K562 (cell line): ENCODE results near the gene MARK3. TPM values are rescaled to one million over a fixed set of nuclear protein-coding genes. Genes with fewer than 3 reads are reported as not detected.

Experiments
- CEBPB ChIP-seq: fragments of 450-650 bp; IDR thresholded peaks from 2 replicates; pipeline ENCODE4 v1.6.1; 2016; ENCODE audit warnings: missing genetic modification characterization, missing compliant biosample characterization
- DMBX1 ChIP-seq: fragments of 250-450 bp; sonication (Bioruptor Pico); IDR thresholded peaks from 2 replicates; pipeline ENCODE4 v1.8.0; 2022; ENCODE audit warnings: inconsistent platforms, mild to moderate bottlenecking, moderate library complexity, borderline replicate concordance
- GTF2F1 ChIP-seq: IDR thresholded peaks from 2 replicates; pipeline ENCODE4 v1.6.1; 2011; ENCODE audit warnings: low read depth, low read length, improper control_type of control experiment
- KAT7 ChIP-seq: sonication (generic); formaldehyde crosslinking; IDR thresholded peaks from 2 replicates; pipeline ENCODE4 v1.8.0; 2022; ENCODE audit warnings: missing genetic modification reagents, mild to moderate bottlenecking, borderline replicate concordance
- NCOR1 ChIP-seq: fragments of 450-650 bp; IDR thresholded peaks from 2 replicates; pipeline ENCODE4 v1.6.1; 2016; ENCODE audit warnings: mild to moderate bottlenecking, moderate library complexity
- NFE2L1 ChIP-seq: fragments of 450-650 bp; IDR thresholded peaks from 2 replicates; pipeline ENCODE4 v1.6.1; 2016; ENCODE audit warnings: missing genetic modification characterization, low read depth, mild to moderate bottlenecking, missing compliant biosample characterization, moderate library complexity, borderline replicate concordance
- PHB2 ChIP-seq: fragments of 450-650 bp; IDR thresholded peaks from 2 replicates; pipeline ENCODE4 v1.6.1; 2017; ENCODE audit warnings: low read depth
- SLC30A9 ChIP-seq: fragments of 250-450 bp; sonication (Bioruptor Pico); IDR thresholded peaks from 2 replicates; pipeline ENCODE4 v1.8.0; 2022; ENCODE audit warnings: mild to moderate bottlenecking, moderate library complexity
- SMC3 ChIP-seq: conservative IDR thresholded peaks from 2 replicates; pipeline ENCODE4 v1.6.1; 2011; ENCODE audit warnings: low read depth, low read length, improper control_type of control experiment; ENCODE audit not compliant: insufficient read depth
- SPI1 ChIP-seq: IDR thresholded peaks from 2 replicates; pipeline ENCODE4 v1.6.1; 2011; ENCODE audit warnings: low read depth, low read length, control low read depth, borderline replicate concordance
- ZFX ChIP-seq: sonication (generic); formaldehyde crosslinking; IDR thresholded peaks from 2 replicates; pipeline ENCODE4 v1.8.0; 2022; ENCODE audit warnings: mild to moderate bottlenecking, missing genetic modification reagents, moderate library complexity
- ZNF717 ChIP-seq: fragments of 250-450 bp; sonication (Bioruptor Pico); IDR thresholded peaks from 2 replicates; pipeline ENCODE4 v1.5.0; 2021
- polyA plus RNA-seq, 8 experiments: library from polyadenylated mRNA; depleted of rRNA in 4 of 8; stranded (reverse) in 5 of 8; unstranded in 3 of 8; fragments of >200 nt; fragmentation: Nextera tagmentation in 2 of 8; fragmentation: Illumina TruSeq in 1 of 8; extraction: Ambion mirVana in 2 of 8; extraction: Trizol in 1 of 8; gene quantifications; 2 replicates each; pipeline versions ENCODE4 v1.2.1 to v1.2.3, GENCODE V29; 2011 to 2014; ENCODE audit warnings: inconsistent platforms in 1 of 8, missing spikeins in 1 of 8
- total RNA-seq, 7 experiments: library from RNA; depleted of rRNA in 6 of 7; stranded (reverse); fragments of >200 nt in 6 of 7; fragmentation: Illumina TruSeq in 2 of 7; extraction: Trizol in 2 of 7; gene quantifications; 2 replicates each; pipeline versions ENCODE4 v1.2.1 to v1.2.3, GENCODE V29; 2011 to 2021; ENCODE audit warnings: low replicate concordance in 1 of 7
- TF ChIP-seq, protein P1 (sequence below), 2 experiments: fragments of 450-650 bp; IDR thresholded peaks; 2 replicates each; pipeline ENCODE4 v1.6.1; 2018; ENCODE audit warnings: mild to moderate bottlenecking in 2 of 2, low read depth in 1 of 2; ENCODE audit not compliant: partially characterized antibody in 2 of 2
- TF ChIP-seq, protein P2 (sequence below), 2 experiments: fragments of 250-450 bp in 1 of 2; fragments of 450-650 bp in 1 of 2; sonication (Bioruptor Pico) in 1 of 2; IDR thresholded peaks; 2 replicates each; pipeline versions ENCODE4 v1.6.1 to v1.8.0; 2016 to 2021; ENCODE audit warnings: mild to moderate bottlenecking in 2 of 2, moderate library complexity in 2 of 2, missing compliant biosample characterization in 1 of 2, missing genetic modification characterization in 1 of 2
- TF ChIP-seq, protein P3 (sequence below): sonication (generic); formaldehyde crosslinking; IDR thresholded peaks from 2 replicates; pipeline ENCODE4 v1.4.0; 2020; ENCODE audit warnings: mild to moderate bottlenecking, missing genetic modification reagents
- TF ChIP-seq, protein P4 (sequence below): fragments of 450-650 bp; IDR thresholded peaks from 2 replicates; pipeline ENCODE4 v1.6.1; 2016; ENCODE audit warnings: mild to moderate bottlenecking
- TF ChIP-seq, protein P5 (sequence below): fragments of 250-450 bp; sonication (Bioruptor Pico); IDR thresholded peaks from 2 replicates; pipeline ENCODE4 v1.6.1; 2021; ENCODE audit warnings: mild to moderate bottlenecking

Gene MARK3
- total and polyA plus RNA-seq, 9 of the 15 experiments (the other 6 are each of a cell fraction or from before 2014, with no cell fraction given): 10.1 to 68.7 (median 56.3) TPM

DNA sequence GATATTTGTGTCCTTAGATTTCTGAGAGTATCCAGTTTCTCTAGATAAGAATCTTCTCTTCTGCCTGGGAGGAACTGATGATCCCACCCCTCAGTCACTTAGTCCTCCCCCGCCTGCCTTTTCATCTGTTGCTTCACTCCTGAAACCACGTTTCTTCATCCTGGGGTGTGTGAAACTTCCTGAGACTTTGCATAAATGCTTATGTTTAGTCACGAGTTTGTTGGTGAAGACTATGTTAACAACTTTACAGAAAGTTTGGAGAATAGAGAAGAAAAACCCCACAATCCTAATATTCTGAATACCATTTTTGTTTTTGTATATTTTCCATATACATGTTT lies 33.2 kb downstream of the MARK3 start (continued):
- TF ChIP-seq SLC30A9 (CRISPR knock-in tag) (no peak), ZFX (CRISPR knock-in tag) (no peak), NCOR1 (peak; percentile 34; the same call in 1 of the 2 replicates), SPI1 (peak; percentile 50; the same call in 1 of the 2 replicates), GTF2F1 (no peak), KAT7 (CRISPR knock-in tag) (no peak), CEBPB (tag) (peak; percentile 92), PHB2 (no peak), ZNF717 (CRISPR knock-in tag) (no peak), SMC3 (no peak), DMBX1 (CRISPR knock-in tag) (no peak), NFE2L1 (tag) (no peak)
- TF ChIP-seq, protein P1, sequence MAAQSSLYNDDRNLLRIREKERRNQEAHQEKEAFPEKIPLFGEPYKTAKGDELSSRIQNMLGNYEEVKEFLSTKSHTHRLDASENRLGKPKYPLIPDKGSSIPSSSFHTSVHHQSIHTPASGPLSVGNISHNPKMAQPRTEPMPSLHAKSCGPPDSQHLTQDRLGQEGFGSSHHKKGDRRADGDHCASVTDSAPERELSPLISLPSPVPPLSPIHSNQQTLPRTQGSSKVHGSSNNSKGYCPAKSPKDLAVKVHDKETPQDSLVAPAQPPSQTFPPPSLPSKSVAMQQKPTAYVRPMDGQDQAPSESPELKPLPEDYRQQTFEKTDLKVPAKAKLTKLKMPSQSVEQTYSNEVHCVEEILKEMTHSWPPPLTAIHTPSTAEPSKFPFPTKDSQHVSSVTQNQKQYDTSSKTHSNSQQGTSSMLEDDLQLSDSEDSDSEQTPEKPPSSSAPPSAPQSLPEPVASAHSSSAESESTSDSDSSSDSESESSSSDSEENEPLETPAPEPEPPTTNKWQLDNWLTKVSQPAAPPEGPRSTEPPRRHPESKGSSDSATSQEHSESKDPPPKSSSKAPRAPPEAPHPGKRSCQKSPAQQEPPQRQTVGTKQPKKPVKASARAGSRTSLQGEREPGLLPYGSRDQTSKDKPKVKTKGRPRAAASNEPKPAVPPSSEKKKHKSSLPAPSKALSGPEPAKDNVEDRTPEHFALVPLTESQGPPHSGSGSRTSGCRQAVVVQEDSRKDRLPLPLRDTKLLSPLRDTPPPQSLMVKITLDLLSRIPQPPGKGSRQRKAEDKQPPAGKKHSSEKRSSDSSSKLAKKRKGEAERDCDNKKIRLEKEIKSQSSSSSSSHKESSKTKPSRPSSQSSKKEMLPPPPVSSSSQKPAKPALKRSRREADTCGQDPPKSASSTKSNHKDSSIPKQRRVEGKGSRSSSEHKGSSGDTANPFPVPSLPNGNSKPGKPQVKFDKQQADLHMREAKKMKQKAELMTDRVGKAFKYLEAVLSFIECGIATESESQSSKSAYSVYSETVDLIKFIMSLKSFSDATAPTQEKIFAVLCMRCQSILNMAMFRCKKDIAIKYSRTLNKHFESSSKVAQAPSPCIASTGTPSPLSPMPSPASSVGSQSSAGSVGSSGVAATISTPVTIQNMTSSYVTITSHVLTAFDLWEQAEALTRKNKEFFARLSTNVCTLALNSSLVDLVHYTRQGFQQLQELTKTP (IDR thresholded peaks at IDR 0.05; ENCODE audit: low read depth in 1 of 2, partially characterized antibody in 2 of 2): peak in 1 of 2 experiments; percentile 47
- TF ChIP-seq, protein P2, sequence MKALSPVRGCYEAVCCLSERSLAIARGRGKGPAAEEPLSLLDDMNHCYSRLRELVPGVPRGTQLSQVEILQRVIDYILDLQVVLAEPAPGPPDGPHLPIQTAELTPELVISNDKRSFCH (CRISPR knock-in tag; IDR thresholded peaks at IDR 0.05): no peak
- TF ChIP-seq, protein P2 (tag; IDR thresholded peaks at IDR 0.05): no peak
- TF ChIP-seq, protein P3, sequence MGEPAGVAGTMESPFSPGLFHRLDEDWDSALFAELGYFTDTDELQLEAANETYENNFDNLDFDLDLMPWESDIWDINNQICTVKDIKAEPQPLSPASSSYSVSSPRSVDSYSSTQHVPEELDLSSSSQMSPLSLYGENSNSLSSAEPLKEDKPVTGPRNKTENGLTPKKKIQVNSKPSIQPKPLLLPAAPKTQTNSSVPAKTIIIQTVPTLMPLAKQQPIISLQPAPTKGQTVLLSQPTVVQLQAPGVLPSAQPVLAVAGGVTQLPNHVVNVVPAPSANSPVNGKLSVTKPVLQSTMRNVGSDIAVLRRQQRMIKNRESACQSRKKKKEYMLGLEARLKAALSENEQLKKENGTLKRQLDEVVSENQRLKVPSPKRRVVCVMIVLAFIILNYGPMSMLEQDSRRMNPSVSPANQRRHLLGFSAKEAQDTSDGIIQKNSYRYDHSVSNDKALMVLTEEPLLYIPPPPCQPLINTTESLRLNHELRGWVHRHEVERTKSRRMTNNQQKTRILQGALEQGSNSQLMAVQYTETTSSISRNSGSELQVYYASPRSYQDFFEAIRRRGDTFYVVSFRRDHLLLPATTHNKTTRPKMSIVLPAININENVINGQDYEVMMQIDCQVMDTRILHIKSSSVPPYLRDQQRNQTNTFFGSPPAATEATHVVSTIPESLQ (CRISPR knock-in tag): no peak
- TF ChIP-seq, protein P4, sequence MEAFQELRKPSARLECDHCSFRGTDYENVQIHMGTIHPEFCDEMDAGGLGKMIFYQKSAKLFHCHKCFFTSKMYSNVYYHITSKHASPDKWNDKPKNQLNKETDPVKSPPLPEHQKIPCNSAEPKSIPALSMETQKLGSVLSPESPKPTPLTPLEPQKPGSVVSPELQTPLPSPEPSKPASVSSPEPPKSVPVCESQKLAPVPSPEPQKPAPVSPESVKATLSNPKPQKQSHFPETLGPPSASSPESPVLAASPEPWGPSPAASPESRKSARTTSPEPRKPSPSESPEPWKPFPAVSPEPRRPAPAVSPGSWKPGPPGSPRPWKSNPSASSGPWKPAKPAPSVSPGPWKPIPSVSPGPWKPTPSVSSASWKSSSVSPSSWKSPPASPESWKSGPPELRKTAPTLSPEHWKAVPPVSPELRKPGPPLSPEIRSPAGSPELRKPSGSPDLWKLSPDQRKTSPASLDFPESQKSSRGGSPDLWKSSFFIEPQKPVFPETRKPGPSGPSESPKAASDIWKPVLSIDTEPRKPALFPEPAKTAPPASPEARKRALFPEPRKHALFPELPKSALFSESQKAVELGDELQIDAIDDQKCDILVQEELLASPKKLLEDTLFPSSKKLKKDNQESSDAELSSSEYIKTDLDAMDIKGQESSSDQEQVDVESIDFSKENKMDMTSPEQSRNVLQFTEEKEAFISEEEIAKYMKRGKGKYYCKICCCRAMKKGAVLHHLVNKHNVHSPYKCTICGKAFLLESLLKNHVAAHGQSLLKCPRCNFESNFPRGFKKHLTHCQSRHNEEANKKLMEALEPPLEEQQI: no peak
- TF ChIP-seq, protein P5, sequence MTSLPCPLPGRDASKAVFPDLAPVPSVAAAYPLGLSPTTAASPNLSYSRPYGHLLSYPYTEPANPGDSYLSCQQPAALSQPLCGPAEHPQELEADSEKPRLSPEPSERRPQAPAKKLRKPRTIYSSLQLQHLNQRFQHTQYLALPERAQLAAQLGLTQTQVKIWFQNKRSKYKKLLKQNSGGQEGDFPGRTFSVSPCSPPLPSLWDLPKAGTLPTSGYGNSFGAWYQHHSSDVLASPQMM (CRISPR knock-in tag): no peak
